ENCODE data around the gene KCTD1.

Gene KCTD1

GRCh38 chr18:26519114-26519513 is 29.2 kb downstream of the KCTD1 start:
- no peak for DNase-seq

DNA sequence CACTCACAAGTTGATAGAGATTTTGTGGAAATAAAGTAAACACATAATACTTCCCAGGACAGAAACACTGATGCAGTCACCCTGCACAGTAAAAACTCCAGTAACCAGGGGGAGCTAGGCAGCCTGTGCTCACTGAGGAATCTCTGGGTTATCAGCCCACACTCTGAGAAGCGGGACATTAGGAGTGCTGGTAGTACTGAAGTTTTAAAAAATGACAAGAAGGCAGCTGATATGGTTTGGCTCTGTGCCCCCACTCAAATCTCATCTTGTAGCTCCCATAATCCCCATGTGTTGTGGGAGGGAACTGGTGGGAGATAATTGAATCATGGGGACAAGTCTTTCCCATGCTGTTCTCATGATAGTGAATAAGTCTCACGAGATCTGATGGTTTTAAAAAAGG is 31.4 kb downstream of the KCTD1 start:
- DNase-seq, result no peak

- DNase-seq, result no peak
Measured at GRCh38 chr18:26515643-26516487, 32.5 kb downstream of the KCTD1 start.

GRCh38 chr18:26511339-26512071 is 36.8 kb downstream of the KCTD1 start:
- DNase-seq, result no peak

- no peak for DNase-seq
Measured at GRCh38 chr18:26510337-26510736, 38.0 kb downstream of the KCTD1 start.

DNA sequence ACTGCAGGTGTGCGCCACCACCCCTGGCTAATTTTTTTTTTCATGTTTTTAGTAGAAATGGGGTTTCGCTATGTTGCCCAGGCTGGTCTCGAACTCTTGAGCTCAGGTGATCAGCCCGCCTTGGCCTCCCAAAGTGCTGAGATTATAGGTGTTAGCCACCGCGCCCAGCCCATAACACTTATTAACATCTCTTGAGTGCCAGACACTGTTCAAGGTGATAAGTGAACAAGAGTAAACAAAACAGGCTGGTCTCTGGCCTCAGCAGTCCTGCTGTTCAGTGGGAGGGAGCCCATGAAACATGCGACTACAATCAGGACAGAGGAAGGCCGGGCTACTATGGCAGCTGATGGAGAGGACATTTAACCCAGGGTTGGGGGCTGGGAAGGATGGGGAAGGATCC is 42.3 kb downstream of the KCTD1 start:
- no peak for DNase-seq

DNA sequence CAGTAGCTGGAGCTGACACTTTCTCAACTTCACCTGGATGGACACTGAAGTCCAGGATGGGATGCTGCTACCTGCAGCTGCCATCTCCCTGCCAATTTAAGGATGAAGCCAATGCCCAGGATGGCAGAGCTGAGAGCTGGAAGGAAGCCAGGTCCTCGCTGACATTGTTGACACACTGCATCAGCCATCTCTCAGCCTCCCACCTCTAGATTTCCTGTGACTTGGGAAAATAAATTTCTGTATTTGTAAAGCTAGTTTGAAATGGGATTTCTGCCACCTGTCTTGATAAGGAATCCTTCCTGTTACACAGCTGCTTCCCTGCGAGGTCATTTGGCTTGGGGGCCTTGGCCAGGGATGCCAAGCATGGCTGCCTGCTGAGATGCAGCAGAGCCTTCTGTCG is 43.5 kb downstream of the KCTD1 start:
- DNase-seq, result no peak

GRCh38 chr18:26503382-26503781 is 45.0 kb downstream of the KCTD1 start:
- DNase-seq, result no peak

DNA sequence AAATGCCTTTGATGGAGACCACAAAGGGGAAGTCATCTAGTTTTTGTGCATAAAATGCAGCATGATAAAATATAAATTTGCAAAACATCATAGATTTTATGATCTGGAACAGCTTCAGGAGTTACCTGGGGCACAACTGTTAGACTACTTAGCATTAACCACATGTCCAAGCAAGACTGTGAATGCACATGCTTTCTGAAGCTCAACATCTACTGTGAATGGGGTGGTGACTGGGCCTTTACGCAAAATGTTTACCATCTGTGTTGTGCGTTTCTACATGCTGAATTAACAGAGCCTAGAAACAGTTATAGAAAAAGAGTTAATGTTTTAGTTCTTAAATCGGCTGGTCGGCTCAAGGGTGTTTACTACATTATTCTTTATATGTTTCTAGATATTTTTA is 45.5 kb downstream of the KCTD1 start:
- no peak for DNase-seq

DNA sequence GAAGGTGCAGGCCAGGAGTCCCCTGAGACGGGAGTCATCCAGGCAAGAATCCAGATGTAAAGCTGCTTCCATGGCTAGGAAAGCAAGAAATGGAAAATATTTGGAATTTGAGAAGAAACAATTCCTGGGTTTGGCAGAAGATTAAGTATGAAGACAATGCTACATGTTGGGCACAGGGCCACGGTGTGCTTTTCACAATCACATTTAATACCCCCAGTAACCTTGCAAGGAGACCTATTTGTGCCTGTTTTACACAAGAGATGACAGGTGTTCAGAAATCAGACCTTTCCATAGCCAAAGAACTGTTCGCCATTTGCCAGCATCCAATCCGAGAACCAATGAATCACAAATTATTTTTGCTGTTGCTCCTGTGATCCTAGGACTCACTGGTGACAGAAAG is 50.5 kb downstream of the KCTD1 start:
- DNase-seq, result no peak

- DNase-seq, result no peak
Measured at GRCh38 chr18:26496528-26496927, 51.8 kb downstream of the KCTD1 start.

GRCh38 chr18:26495287-26495686 is 53.1 kb downstream of the KCTD1 start:
- no peak for DNase-seq

DNA sequence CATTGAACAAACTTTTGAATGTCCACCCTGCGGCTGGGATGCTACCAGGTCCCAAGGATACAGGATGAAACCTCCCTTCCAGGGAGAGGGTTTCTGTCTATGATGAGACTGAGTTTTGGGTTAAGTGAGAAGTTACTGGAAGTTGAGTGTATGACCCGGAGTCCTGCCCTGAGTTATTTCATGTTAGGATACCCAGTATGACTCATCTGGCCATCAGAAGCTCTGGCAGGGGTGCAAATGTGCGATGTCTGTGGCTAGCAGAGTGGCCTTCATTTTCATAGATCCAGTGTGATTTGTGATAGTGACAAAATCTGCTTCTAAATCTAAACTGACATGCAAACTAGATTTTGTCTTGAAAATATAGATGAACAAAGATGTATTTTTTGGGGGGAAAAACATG is 55.3 kb downstream of the KCTD1 start:
- DNase-seq, result no peak

- no peak for DNase-seq
Measured at GRCh38 chr18:26491194-26491816, 57.0 kb downstream of the KCTD1 start.

DNA sequence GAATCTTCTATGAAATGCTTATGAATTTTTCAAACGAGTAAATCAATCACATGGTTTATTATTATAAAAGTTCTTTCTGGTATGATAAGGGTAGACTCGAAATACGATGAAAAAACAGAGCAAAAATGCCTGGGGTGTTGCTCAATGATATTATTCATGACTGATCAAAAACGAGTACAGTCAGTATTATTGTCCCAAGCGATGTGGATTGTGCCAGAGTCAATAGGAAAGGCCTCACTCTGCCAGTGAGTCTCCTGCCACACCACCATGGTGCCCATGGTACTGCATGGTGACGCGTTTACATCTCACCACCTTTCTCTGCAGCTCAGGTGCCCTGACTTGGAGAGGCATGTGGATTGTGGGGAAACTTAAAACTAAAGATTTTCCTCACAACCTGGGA is 58.5 kb downstream of the KCTD1 start:
- DNase-seq, result no peak

DNA sequence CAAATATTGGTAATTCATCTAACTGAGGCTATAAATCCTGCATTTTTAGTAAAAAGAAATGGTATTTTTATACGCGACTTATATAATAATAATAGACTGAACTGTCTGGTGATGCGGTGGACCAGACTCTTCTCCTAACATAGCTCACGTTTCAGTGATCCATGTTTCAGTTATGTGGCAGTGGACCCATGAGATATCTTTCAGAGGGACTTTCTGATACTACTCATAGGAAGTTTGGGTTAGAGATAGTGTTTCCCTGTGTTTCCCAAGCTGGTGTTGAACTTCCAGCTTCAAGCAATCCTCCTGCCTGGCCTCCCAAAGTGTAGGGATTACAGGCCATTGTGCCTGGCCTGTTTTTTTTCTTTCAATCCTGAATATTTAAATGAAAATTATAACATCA is 59.2 kb downstream of the KCTD1 start:
- no peak for DNase-seq

- no peak for DNase-seq
Measured at GRCh38 chr18:26488417-26489009, 59.8 kb downstream of the KCTD1 start.

- no peak for DNase-seq
Measured at GRCh38 chr18:26487437-26487836, 60.9 kb downstream of the KCTD1 start.

GRCh38 chr18:26483633-26484032 is 64.7 kb downstream of the KCTD1 start:
- no peak for DNase-seq

DNA sequence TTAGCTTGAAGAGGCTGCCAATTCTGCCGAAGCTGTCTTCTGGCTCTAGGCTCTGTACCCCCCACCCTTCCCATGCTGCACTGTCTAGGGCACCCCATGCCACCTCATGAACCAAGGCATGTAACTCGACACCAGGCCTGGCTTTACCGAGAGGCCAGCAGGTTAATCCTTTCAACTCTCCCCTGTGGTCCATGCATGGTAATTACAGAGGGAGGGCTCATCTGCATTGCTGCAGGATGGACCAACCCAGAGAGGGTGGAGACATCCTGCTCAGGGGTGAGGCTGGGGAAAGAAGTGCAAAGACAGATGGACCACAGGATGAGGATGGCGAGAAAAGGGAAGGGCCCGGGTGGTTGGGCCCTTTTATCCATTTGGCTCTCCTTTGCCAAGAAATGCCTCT is 65.8 kb downstream of the KCTD1 start:
- DNase-seq, result no peak

GRCh38 chr18:26480897-26481795 is 67.2 kb downstream of the KCTD1 start:
- no peak for DNase-seq

- DNase-seq, result no peak
Measured at GRCh38 chr18:26479681-26480079, 68.7 kb downstream of the KCTD1 start.

Data from CD4-positive, alpha-beta T cell treated with Interferon gamma for 1 hour (primary cell).